GM13976 (cell line): ENCODE measurements around the gene SFSWAP.

Source experiments
- DNase-seq: peaks from one replicate; pipeline ENCODE4 v3.0.0; 2012; ENCODE audit warnings: low spot score
- CTCF ChIP-seq: IDR thresholded peaks from 2 replicates; pipeline ENCODE4 v1.5.1; 2012; ENCODE audit warnings: borderline replicate concordance, mild to moderate bottlenecking; ENCODE audit not compliant: insufficient read depth; ENCODE audit errors: extremely low read depth, missing control alignments, control extremely low read depth
- in situ Hi-C: fragments of 300-500 bp; cut with MboI; formaldehyde crosslinking; loops from one replicate; pipeline ENCODE4 v1.12.0; 2022; ENCODE audit warnings: low sequenced_read_pairs, mixed read lengths, inconsistent platforms; ENCODE audit not compliant: unreplicated experiment

Gene SFSWAP

GRCh38 chr12:131711551-131712205, 788 bp downstream of the SFSWAP start:
- TF ChIP-seq CTCF = no peak
- in situ Hi-C loops = no loop called here
- DNase-seq = no peak

- in situ Hi-C loops = no loop called here
Observed at GRCh38 chr12:131713349-131713748, 2.5 kb downstream of the SFSWAP start.

GRCh38 chr12:131714759-131715158, 3.9 kb downstream of the SFSWAP start:
- in situ Hi-C loops = no loop called here
- no peak for DNase-seq
- TF ChIP-seq CTCF = no peak

More at GRCh38 chr12:131713349-131713748, 2.5 kb downstream of the SFSWAP start:
- TF ChIP-seq CTCF = no peak
- no peak for DNase-seq

DNA sequence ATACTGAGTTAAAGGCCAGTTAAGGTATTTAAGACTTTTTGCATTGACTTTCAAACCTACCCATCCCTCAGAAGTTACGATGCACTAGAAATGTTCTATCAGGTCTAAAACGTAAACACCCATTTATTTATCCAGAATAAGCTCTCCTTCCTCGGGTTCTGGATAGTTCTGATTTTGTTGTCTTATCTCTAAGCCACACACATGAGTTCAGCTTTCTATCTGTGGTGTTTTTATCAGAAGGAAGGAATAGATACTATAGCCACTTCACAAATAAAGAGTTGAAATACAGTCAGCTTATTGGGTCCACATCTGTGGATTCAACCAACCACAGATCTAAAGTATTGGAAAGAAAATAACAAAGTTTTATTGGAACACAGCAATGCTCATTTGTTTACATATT, 5.4 kb downstream of the SFSWAP start:
- no peak for TF ChIP-seq CTCF

DNA sequence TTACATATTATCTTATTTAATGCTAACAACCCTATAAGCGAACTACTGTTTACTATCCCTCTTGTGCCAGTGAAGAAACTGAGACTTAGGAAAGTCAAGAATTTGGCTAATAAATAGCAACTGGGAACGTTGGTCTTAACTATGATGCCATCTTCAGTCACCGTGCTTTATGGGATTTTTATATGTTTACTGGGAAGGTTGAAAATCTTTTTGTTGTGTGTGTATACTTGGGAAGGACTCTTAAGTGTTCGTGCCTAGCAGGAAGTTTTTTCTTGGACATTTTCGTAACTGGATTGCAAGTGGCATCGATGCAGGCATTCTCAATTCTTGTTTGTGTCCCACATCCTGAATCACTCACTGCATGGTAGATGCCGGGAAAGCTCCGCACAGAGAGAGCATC, 9.4 kb downstream of the SFSWAP start:
- TF ChIP-seq CTCF = no peak

More for the DNA sequence above, 5.4 kb downstream of the SFSWAP start:
- in situ Hi-C loops = no loop called here
- DNase-seq = no peak

GRCh38 chr12:131720921-131721320, 10.0 kb downstream of the SFSWAP start:
- in situ Hi-C loops = no loop called here
- no peak for TF ChIP-seq CTCF
- no peak for DNase-seq

More for the DNA sequence above, 9.4 kb downstream of the SFSWAP start:
- no peak for DNase-seq
- in situ Hi-C loops = no loop called here
